Aortic smooth muscle cell (primary cell): ENCODE data around the gene IL6. TPM values are rescaled to one million over a fixed set of nuclear protein-coding genes. Genes with fewer than 3 reads are reported as not detected.

Experiments used
- total RNA-seq: library from RNA; depleted of rRNA; stranded (reverse); fragments of >200 nt; gene quantifications from 2 replicates; pipeline ENCODE4 v1.2.3, GENCODE V29; 2014

IL6 gene
- 4.2 and 6.7 TPM in 2 replicates for total RNA-seq

GRCh38 chr7:22726907-22727713, at the start of gene IL6:
TSS of gene IL6 (plus strand) at chr7:22727200. CDS start at chr7:22727263, 63 bp downstream.

Other genes starting within 250 kb of the IL6 start
- gene STEAP1B, start 227.0 kb upstream of the IL6 start, total RNA-seq: 18.9 and 28.8 TPM in 2 replicates
- gene TOMM7, start 95.6 kb downstream of the IL6 start, total RNA-seq: 191 and 217 TPM in 2 replicates